ENCODE measurements around the gene POC1A. TPM values are rescaled to one million over a fixed set of nuclear protein-coding genes. Genes with fewer than 3 reads are reported as not detected.

POC1A gene
- total and polyA plus RNA-seq, 9 of the 15 experiments (the other 6 are each of a cell fraction or from before 2014, with no cell fraction given) = 7.2 to 17.5 (median 12.1) TPM

GRCh38 chr3:52144796-52145735, 9.2 kb downstream of the POC1A start:
- no peak for DNase-seq (ENCODE audit: extremely low read depth in 1 of 4, low spot score in 3 of 4)
- Histone ChIP-seq H2AFZ (ENCODE audit: low read depth, low read length) (no peak overlapping the region), H3K4me2 (ENCODE audit: insufficient read depth, low read length) (no peak overlapping the region), H3K4me3 (no peak overlapping the region), H3K9me1 (ENCODE audit: control insufficient read depth, insufficient read depth, low read length) (no peaks in the 10 kb centered on the region), H3K4me1 (replicated peaks in 1 of 2; ENCODE audit: control insufficient read depth in 2 of 2, insufficient read depth in 2 of 2, low read length in 2 of 2) (no peaks in the 10 kb centered on the region), H3K27me3 (ENCODE audit: control insufficient read depth in 2 of 2, insufficient read depth in 2 of 2, low read length in 2 of 2) (no peaks in the 10 kb centered on the region), H3K79me2 (ENCODE audit: control insufficient read depth, insufficient read depth, low read length) (no peaks in the 10 kb centered on the region), H3K36me3 (ENCODE audit: control insufficient read depth, insufficient read depth, low read length) (peaks cover 67% of the 10 kb centered on the region; the same call in 1 of the 3 replicates), H3K9ac (ENCODE audit: insufficient read depth in 1 of 2, low read depth in 2 of 2, low read length in 2 of 2) (0 out of 4 replicates have a peak overlapping the region, but pooled peaks of 1 of the 2 experiments have one; percentile 1), H4K20me1 (replicated peaks; ENCODE audit: control insufficient read depth, insufficient read depth, low read length) (no peaks in the 10 kb centered on the region), H3K27ac (ENCODE audit: extremely low read depth, low read depth, low read length) (no peak overlapping the region), H3K9me3 (replicated peaks; ENCODE audit: control insufficient read depth, insufficient read depth, low read depth, low read length) (no peaks in the 10 kb centered on the region)
- ChIA-PET CTCF (ENCODE audit: low intra/inter-chr PET ratio) (interaction anchor here (0.5 to 3.4 kb wide), 5 partner anchors 18 to 426 kb away, joined by 3 to 36 read pairs (median 3); partner anchors contain the start of genes PARP3 and RRP9), POLR2A (interaction anchor here (0.7 to 1.1 kb wide), 2 partner anchors 81 to 135 kb away, joined by 3 read pairs; partner anchors contain the start of gene TLR9)
- FAIRE-seq = no peak
- intact Hi-C loops (cut with micrococcal nuclease) = loop anchor here (1.0 to 5.0 kb wide), 3 partner anchors 92 to 203 kb away; partner anchors contain the start of genes PARP3 and RRP9
- no peak; the same call in 2 of the 3 replicates for ATAC-seq
- in situ Hi-C loops (cut with MboI) = no loop called here
- BruUV-seq (replicated peaks) = no TSS peak
- 67% methylated on average over 10 of the region's 11 CpGs for WGBS (ENCODE audit: insufficient coverage, low coverage, missing lambda C conversion rate)
- TF ChIP-seq CREB1 (IDR thresholded peaks at IDR 0.05) = no peak
- TF ChIP-seq CREB1 (CRISPR knock-in tag; IDR thresholded peaks at IDR 0.05) = no peak
- no peak for TF ChIP-seq ZNF592 (IDR thresholded peaks at IDR 0.05)
- TF ChIP-seq FOXJ3 (CRISPR knock-in tag; IDR thresholded peaks at IDR 0.05) = no peak
- no peak for TF ChIP-seq ZNF354B (CRISPR knock-in tag; IDR thresholded peaks at IDR 0.05)
- TF ChIP-seq FOXK1 (CRISPR knock-in tag; IDR thresholded peaks at IDR 0.05; ENCODE audit: borderline replicate concordance) = no peak
- TF ChIP-seq E2F4 (CRISPR knock-in tag; IDR thresholded peaks at IDR 0.05; ENCODE audit: low read depth) = no peak
- TF ChIP-seq ZNF133 (CRISPR knock-in tag; IDR thresholded peaks at IDR 0.05) = no peak
- no peak for TF ChIP-seq CCAR2 (IDR thresholded peaks at IDR 0.05; ENCODE audit: low read depth, low read length)
- TF ChIP-seq MCM3 (IDR thresholded peaks at IDR 0.05) = no peak
- no peak for TF ChIP-seq SREBF1 (IDR thresholded peaks at IDR 0.05; ENCODE audit: borderline replicate concordance, low read depth, low read length)
- TF ChIP-seq CREB3 (tag; conservative IDR thresholded peaks at IDR 0.05; ENCODE audit: low read depth) = no peak
- TF ChIP-seq PRMT5 (CRISPR knock-in tag; IDR thresholded peaks at IDR 0.05) = no peak
- TF ChIP-seq BDP1 (IDR thresholded peaks at IDR 0.05; ENCODE audit: insufficient read depth, insufficient read length) = no peak

Measured in K562 (cell line).